ENCODE data around the gene NEK6. TPM values are rescaled to one million over a fixed set of nuclear protein-coding genes. Genes with fewer than 3 reads are reported as not detected.

NEK6 gene
- total RNA-seq, 2 experiments from 2014 or later: 19.9 to 20.9 TPM

GRCh38 chr9:124216474-124217176 is 41.1 kb upstream of the NEK6 start:
- POLR2A ChIA-PET: interaction anchor here (0.6 to 3.5 kb wide), 4 partner anchors 10 to 1311 kb away, joined by 3 to 19 read pairs (median 4); partner anchors contain the start of gene RC3H2
- Mint-ChIP-seq H3K4me3 (peak overlapping the region; percentile 68), H3K36me3 (ENCODE audit: low read depth) (no peaks in the 10 kb centered on the region), H3K27ac (peak overlapping the region; percentile 95), H3K9me3 (ENCODE audit: insufficient read depth) (no peaks in the 10 kb centered on the region), H3K4me1 (ENCODE audit: low read depth) (peaks cover 76% of the 10 kb centered on the region), H3K27me3 (ENCODE audit: low read depth) (peaks cover 2% of the 10 kb centered on the region)
- peak; percentile 72 for ATAC-seq
- DNase-seq: peak; percentile 81
- CTCF ChIA-PET: interaction anchor here (0.9 to 2.0 kb wide), 6 partner anchors 8 to 90 kb away, joined by 3 to 8 read pairs (median 3); no protein-coding TSS in a partner anchor

- CTCF ChIA-PET: interaction anchor here (1.1 to 2.0 kb wide), 3 partner anchors 16 to 74 kb away, joined by 3 to 8 read pairs (median 3); no protein-coding TSS in a partner anchor
- ATAC-seq (no peak), DNase-seq (no peak)
- H3K27ac Mint-ChIP-seq: peak overlapping the region; percentile 95
- peaks cover 72% of the 10 kb centered on the region for H3K4me1 Mint-ChIP-seq (ENCODE audit: low read depth)
- no peak overlapping the region for H3K4me3 Mint-ChIP-seq
- H3K27me3 Mint-ChIP-seq (ENCODE audit: low read depth): peaks cover 3% of the 10 kb centered on the region
- no peaks in the 10 kb centered on the region for H3K36me3 Mint-ChIP-seq (ENCODE audit: low read depth)
- H3K9me3 Mint-ChIP-seq (ENCODE audit: insufficient read depth): no peaks in the 10 kb centered on the region
- POLR2A ChIA-PET: interaction anchor here (3.5 kb wide), 1 partner anchor 15 kb away, joined by 19 read pairs; no protein-coding TSS in a partner anchor
Measured at GRCh38 chr9:124217836-124218437, 39.8 kb upstream of the NEK6 start.

- POLR2A ChIA-PET: interaction anchor here (0.6 to 3.5 kb wide), 2 partner anchors 16 to 18 kb away, joined by 3 to 19 read pairs; no protein-coding TSS in a partner anchor
- Mint-ChIP-seq H3K9me3 (ENCODE audit: insufficient read depth) (no peaks in the 10 kb centered on the region), H3K27me3 (ENCODE audit: low read depth) (peaks cover 3% of the 10 kb centered on the region), H3K27ac (peak overlapping the region; percentile 95), H3K4me1 (ENCODE audit: low read depth) (peaks cover 72% of the 10 kb centered on the region), H3K4me3 (no peak overlapping the region), H3K36me3 (ENCODE audit: low read depth) (no peaks in the 10 kb centered on the region)
- CTCF ChIA-PET: interaction anchor here (1.1 kb wide), 1 partner anchor 74 kb away, joined by 3 read pairs; no protein-coding TSS in a partner anchor
- DNase-seq: peak; percentile 57
- peak; percentile 60 for ATAC-seq
Measured at GRCh38 chr9:124218438-124218982, 39.2 kb upstream of the NEK6 start.

- no peak overlapping the region for H3K4me3 Mint-ChIP-seq
- ChIA-PET CTCF (interaction anchor here (1.1 kb wide), 1 partner anchor 73 kb away, joined by 3 read pairs; no protein-coding TSS in a partner anchor), POLR2A (interaction anchor here (0.6 to 3.5 kb wide), 2 partner anchors 16 to 19 kb away, joined by 3 to 19 read pairs; no protein-coding TSS in a partner anchor)
- H3K27ac Mint-ChIP-seq: peak overlapping the region; percentile 95
- no peaks in the 10 kb centered on the region for H3K36me3 Mint-ChIP-seq (ENCODE audit: low read depth)
- ATAC-seq: no peak
- peaks cover 69% of the 10 kb centered on the region for H3K4me1 Mint-ChIP-seq (ENCODE audit: low read depth)
- H3K9me3 Mint-ChIP-seq (ENCODE audit: insufficient read depth): no peaks in the 10 kb centered on the region
- peaks cover 3% of the 10 kb centered on the region for H3K27me3 Mint-ChIP-seq (ENCODE audit: low read depth)
- DNase-seq: no peak
Measured at GRCh38 chr9:124218987-124219461, 38.7 kb upstream of the NEK6 start.

GRCh38 chr9:124220946-124221451 is 36.8 kb upstream of the NEK6 start:
- DNase-seq: no peak
- peaks cover 50% of the 10 kb centered on the region for H3K4me1 Mint-ChIP-seq (ENCODE audit: low read depth)
- peaks cover 7% of the 10 kb centered on the region for H3K27me3 Mint-ChIP-seq (ENCODE audit: low read depth)

GRCh38 chr9:124221676-124222075 is 36.1 kb upstream of the NEK6 start:
- H3K4me3 Mint-ChIP-seq: no peak overlapping the region

More at GRCh38 chr9:124220946-124221451, 36.8 kb upstream of the NEK6 start:
- Mint-ChIP-seq H3K27ac (peak overlapping the region; percentile 22), H3K4me3 (no peak overlapping the region), H3K9me3 (ENCODE audit: insufficient read depth) (no peaks in the 10 kb centered on the region), H3K36me3 (ENCODE audit: low read depth) (no peaks in the 10 kb centered on the region)
- ChIA-PET POLR2A (interaction anchor here (0.9 kb wide), 1 partner anchor 19 kb away, joined by 4 read pairs; no protein-coding TSS in a partner anchor), CTCF (no interaction called here)
- ATAC-seq: no peak

GRCh38 chr9:124222109-124222508 is 35.6 kb upstream of the NEK6 start:
- Mint-ChIP-seq H3K27ac (no peak overlapping the region), H3K27me3 (ENCODE audit: low read depth) (peaks cover 11% of the 10 kb centered on the region), H3K4me3 (no peak overlapping the region), H3K9me3 (ENCODE audit: insufficient read depth) (no peaks in the 10 kb centered on the region), H3K36me3 (ENCODE audit: low read depth) (no peaks in the 10 kb centered on the region), H3K4me1 (ENCODE audit: low read depth) (peaks cover 42% of the 10 kb centered on the region)
- CTCF ChIA-PET: no interaction called here
- POLR2A ChIA-PET: no interaction called here
- ATAC-seq (no peak), DNase-seq (no peak)

More at GRCh38 chr9:124221676-124222075, 36.1 kb upstream of the NEK6 start:
- ATAC-seq (no peak), DNase-seq (no peak)
- ChIA-PET POLR2A (interaction anchor here (0.9 kb wide), 1 partner anchor 19 kb away, joined by 4 read pairs; no protein-coding TSS in a partner anchor), CTCF (no interaction called here)
- H3K27ac Mint-ChIP-seq: peak overlapping the region; percentile 22
- H3K27me3 Mint-ChIP-seq (ENCODE audit: low read depth): peaks cover 10% of the 10 kb centered on the region
- no peaks in the 10 kb centered on the region for H3K36me3 Mint-ChIP-seq (ENCODE audit: low read depth)
- no peaks in the 10 kb centered on the region for H3K9me3 Mint-ChIP-seq (ENCODE audit: insufficient read depth)
- peaks cover 45% of the 10 kb centered on the region for H3K4me1 Mint-ChIP-seq (ENCODE audit: low read depth)

- no peaks in the 10 kb centered on the region for H3K9me3 Mint-ChIP-seq (ENCODE audit: insufficient read depth)
- H3K27ac Mint-ChIP-seq: peak overlapping the region; percentile 32
- H3K27me3 Mint-ChIP-seq (ENCODE audit: low read depth): peaks cover 11% of the 10 kb centered on the region
- DNase-seq (no peak), ATAC-seq (no peak)
- ChIA-PET POLR2A (no interaction called here), CTCF (no interaction called here)
- H3K4me3 Mint-ChIP-seq: no peak overlapping the region
- H3K4me1 Mint-ChIP-seq (ENCODE audit: low read depth): peaks cover 31% of the 10 kb centered on the region
- H3K36me3 Mint-ChIP-seq (ENCODE audit: low read depth): no peaks in the 10 kb centered on the region
Measured at GRCh38 chr9:124222918-124223720, 34.6 kb upstream of the NEK6 start.

- peaks cover 11% of the 10 kb centered on the region for H3K27me3 Mint-ChIP-seq (ENCODE audit: low read depth)
- ChIA-PET CTCF (interaction anchor here (0.8 to 1.7 kb wide), 2 partner anchors 99 to 311 kb away, joined by 3 to 5 read pairs; no protein-coding TSS in a partner anchor), POLR2A (no interaction called here)
- H3K27ac Mint-ChIP-seq: no peak overlapping the region
- H3K36me3 Mint-ChIP-seq (ENCODE audit: low read depth): no peaks in the 10 kb centered on the region
- DNase-seq: no peak
- no peaks in the 10 kb centered on the region for H3K9me3 Mint-ChIP-seq (ENCODE audit: insufficient read depth)
- H3K4me3 Mint-ChIP-seq: no peak overlapping the region
- peaks cover 10% of the 10 kb centered on the region for H3K4me1 Mint-ChIP-seq (ENCODE audit: low read depth)
- ATAC-seq: no peak
Measured at GRCh38 chr9:124225945-124226344, 31.8 kb upstream of the NEK6 start.

GRCh38 chr9:124228516-124228915 is 29.2 kb upstream of the NEK6 start:
- H3K27me3 Mint-ChIP-seq (ENCODE audit: low read depth): peaks cover 16% of the 10 kb centered on the region
- H3K4me3 Mint-ChIP-seq: no peak overlapping the region
- ATAC-seq: no peak
- no peaks in the 10 kb centered on the region for H3K36me3 Mint-ChIP-seq (ENCODE audit: low read depth)
- ChIA-PET POLR2A (no interaction called here), CTCF (no interaction called here)
- no peak overlapping the region for H3K27ac Mint-ChIP-seq
- no peak for DNase-seq
- peaks cover 6% of the 10 kb centered on the region for H3K4me1 Mint-ChIP-seq (ENCODE audit: low read depth)
- H3K9me3 Mint-ChIP-seq (ENCODE audit: insufficient read depth): no peaks in the 10 kb centered on the region

All from activated CD8-positive, alpha-beta T cell treated with anti-CD3 and anti-CD28 coated beads, Interleukin-2, amount 10 ng/mL, durations not matched to agents 7 days and 5 days (primary cell).